ENCODE results near the gene TRIP13. TPM values are rescaled to one million over a fixed set of nuclear protein-coding genes. Genes with fewer than 3 reads are reported as not detected.
"Not testable (repeated sequence)": the region's sequence is repeated elsewhere in the genome, so short reads cannot be mapped to it uniquely, and the experiment has no call there.

Gene TRIP13
- total RNA-seq, 1 donor = 32.5 TPM

DNA sequence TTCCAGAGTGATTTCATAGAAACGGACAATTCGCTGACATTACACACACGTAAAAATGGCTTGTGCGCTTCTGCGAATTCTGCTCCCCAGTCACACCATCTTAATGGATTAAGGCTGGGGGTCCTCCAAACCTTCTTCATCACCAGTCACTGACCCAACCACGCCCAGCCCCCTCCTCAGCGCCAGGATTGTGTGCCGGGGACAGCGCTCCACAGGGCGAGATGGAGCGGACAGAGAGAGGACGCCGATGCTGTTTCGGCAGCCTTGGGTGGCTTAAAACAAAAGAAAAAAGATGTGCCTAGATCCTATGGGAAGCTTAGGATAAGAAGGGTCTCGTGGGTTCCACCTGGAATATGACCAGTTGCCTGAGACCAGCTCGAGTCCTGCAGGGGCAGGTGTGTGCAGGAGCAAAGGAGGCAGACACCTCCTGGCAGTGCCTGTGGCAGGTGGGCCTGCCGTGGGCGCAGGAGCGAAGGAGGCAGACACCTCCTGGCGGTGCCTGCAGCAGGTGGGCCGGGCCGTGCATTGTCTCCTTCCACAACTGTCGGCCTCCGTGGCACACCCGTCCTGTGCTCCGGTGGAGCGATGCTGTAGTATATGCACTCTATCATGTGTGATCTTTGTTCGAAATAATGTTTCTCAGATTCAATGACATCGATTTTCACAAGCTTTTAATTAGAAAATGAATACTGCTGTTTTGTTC, 20.9 kb upstream of the TRIP13 start:
- H3K4me3 ChIP-seq (ENCODE audit: low read depth, low read length) = no peak overlapping the region
- TF ChIP-seq CTCF (IDR thresholded peaks at IDR 0.05; ENCODE audit: insufficient read depth, low read length) = no peak
- DNase-seq (ENCODE audit: low read depth) = no peak

DNA sequence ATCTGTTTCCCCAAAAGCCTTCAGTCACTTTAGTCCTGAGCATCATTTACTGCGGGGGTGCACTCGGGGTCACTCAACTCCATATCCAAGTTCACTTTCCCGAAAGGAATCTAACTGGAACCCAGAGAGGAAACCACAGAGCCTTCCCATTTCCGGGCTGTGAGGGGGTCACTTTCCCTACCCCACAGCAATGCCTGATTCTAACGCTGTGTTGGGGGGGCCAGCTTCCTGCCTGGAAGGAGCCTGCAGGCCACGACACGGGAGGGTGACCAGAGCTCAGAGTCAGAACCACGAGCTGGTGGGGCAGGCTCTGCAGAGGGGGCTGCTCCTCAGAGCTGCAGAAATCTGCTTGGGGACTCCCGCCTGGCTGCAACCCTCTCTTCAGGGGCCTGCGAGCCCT, 20.4 kb upstream of the TRIP13 start:
- no peak for DNase-seq (ENCODE audit: low read depth)
- TF ChIP-seq CTCF (IDR thresholded peaks at IDR 0.05; ENCODE audit: insufficient read depth, low read length) = no peak
- H3K4me3 ChIP-seq (ENCODE audit: low read depth, low read length) = no peak overlapping the region

- H3K4me3 ChIP-seq (ENCODE audit: low read depth, low read length) = no peak overlapping the region
- no peak for DNase-seq (ENCODE audit: low read depth)
- TF ChIP-seq CTCF (IDR thresholded peaks at IDR 0.05; ENCODE audit: insufficient read depth, low read length) = no peak
Measured at GRCh38 chr5:873328-873727, 19.4 kb upstream of the TRIP13 start.

GRCh38 chr5:875931-876330, 16.8 kb upstream of the TRIP13 start:
- DNase-seq (ENCODE audit: low read depth) = no peak
- H3K4me3 ChIP-seq (ENCODE audit: low read depth, low read length) = no peak overlapping the region
- TF ChIP-seq CTCF (IDR thresholded peaks at IDR 0.05; ENCODE audit: insufficient read depth, low read length) = no peak

GRCh38 chr5:876398-877365, 16.0 kb upstream of the TRIP13 start:
- no peak for TF ChIP-seq CTCF (IDR thresholded peaks at IDR 0.05; ENCODE audit: insufficient read depth, low read length)
- no peak overlapping the region for H3K4me3 ChIP-seq (ENCODE audit: low read depth, low read length)

GRCh38 chr5:878125-878524, 14.6 kb upstream of the TRIP13 start:
- H3K4me3 ChIP-seq (ENCODE audit: low read depth, low read length) = no peak overlapping the region
- no peak for TF ChIP-seq CTCF (IDR thresholded peaks at IDR 0.05; ENCODE audit: insufficient read depth, low read length)
- DNase-seq (ENCODE audit: low read depth) = no peak

More at GRCh38 chr5:876398-877365, 16.0 kb upstream of the TRIP13 start:
- DNase-seq (ENCODE audit: low read depth) = no peak

DNA sequence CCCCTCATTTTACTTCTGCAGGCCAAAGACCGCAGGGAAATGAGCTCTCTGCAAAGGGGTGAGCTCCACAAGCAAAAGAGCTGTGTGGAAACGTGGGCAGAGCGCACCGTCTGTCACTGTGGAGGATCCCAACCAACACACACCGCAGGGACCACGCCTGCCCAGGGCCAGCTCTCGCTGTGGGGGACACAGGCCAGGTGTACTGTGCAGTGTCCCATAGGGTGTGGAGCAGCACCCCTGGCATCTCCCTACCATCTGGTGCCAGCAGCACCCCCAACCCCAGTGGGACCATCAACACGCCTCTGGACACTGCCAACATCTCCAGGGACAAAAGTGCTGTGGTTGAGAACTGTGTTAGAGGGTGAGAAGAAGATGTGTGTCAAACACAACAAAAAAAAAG, 14.0 kb upstream of the TRIP13 start:
- not testable (repeated sequence) for DNase-seq (ENCODE audit: low read depth); H3K4me3 ChIP-seq (ENCODE audit: low read depth, low read length)
